ENCODE results near the gene VAMP1. TPM values are rescaled to one million over a fixed set of nuclear protein-coding genes. Genes with fewer than 3 reads are reported as not detected.

VAMP1 gene, protein sequence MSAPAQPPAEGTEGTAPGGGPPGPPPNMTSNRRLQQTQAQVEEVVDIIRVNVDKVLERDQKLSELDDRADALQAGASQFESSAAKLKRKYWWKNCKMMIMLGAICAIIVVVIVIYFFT
- total RNA-seq (ENCODE audit: low replicate concordance): 8.6 and 19.4 TPM in 2 replicates

DNA sequence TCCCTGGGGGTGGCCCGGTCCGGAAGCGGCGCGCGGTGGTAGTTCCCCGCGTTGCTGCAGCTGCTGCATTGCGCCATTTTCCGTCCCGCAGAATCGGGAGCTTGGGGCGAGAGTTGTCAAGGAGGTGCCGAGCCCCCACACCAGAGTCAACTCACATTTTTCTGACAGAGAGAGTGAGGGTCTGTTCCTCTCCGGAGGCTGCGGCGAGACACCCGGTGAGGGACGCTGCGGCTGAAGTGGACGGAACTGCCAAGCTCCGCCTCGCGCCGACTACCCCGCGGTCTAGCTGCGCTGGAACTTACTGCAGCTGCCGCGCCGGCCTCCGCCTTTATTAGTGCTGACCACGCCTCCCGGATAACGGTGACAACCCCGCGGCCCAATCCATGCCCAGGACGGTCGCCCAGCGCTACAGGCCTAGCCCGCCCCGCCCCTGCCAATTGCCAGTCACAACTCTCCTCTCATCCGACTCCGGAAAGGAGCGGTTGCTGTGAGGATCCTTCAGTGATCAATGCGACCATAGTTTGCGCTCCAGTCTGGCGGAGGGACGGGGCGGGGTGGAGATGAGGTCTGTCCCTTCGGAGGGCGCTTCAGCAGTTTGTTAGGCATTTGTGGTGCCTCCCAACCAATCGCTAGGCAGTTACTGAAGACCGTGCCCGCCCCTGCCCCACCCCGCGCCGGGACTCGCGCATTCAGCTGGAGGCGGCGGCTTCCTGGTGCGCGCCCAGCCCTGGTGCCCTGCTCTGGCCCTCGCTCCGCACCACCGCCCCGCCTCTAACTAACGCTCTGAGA is at the start of gene VAMP1:
VAMP1 (minus strand) TSS at position 303 of the 789 bp plus-strand sequence; CDS start at position 157, 146 bp downstream.

DNA sequence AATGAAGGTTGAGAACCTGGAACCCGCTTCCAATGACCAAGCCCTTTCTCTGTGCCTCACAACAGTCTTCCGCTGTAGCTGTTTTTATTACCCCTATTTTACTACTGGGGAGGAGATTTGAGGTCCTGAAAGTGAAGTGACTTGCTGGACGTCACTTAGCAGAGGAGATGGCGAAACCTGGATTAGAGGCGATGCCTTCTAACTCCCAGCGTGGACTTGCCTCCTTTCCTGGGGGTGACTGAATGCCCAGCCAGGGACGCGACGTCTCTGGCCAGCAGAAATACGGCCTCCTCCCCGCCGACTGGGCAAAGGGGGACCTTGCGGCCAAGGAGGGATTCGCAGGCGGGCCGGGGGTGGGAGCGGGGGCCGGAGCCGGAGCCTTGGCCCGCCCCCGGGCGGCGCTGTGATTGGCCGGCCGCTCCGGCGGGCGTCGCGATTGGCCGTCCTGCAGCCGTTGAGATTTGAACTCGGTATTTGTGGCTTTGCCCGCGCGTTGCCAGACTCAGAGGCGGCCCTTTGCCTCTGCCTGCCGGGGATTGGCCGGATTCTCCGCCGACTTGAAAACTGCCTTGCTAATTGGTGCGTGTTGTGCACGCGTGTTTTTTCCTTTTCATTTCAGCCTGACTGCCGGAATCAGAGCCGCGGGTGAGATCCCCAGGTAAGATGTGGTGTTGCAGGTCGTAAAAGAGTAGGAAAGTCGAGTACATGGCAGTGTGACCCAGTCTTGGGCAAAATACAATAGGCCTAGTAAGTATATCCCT is 23.2 kb upstream of the VAMP1 start, which contains the start of gene NCAPD2:
NCAPD2 (plus strand) TSS at position 606 of the 761 bp plus-strand sequence. CDS start 997 bp downstream, outside the sequence.

DNA sequence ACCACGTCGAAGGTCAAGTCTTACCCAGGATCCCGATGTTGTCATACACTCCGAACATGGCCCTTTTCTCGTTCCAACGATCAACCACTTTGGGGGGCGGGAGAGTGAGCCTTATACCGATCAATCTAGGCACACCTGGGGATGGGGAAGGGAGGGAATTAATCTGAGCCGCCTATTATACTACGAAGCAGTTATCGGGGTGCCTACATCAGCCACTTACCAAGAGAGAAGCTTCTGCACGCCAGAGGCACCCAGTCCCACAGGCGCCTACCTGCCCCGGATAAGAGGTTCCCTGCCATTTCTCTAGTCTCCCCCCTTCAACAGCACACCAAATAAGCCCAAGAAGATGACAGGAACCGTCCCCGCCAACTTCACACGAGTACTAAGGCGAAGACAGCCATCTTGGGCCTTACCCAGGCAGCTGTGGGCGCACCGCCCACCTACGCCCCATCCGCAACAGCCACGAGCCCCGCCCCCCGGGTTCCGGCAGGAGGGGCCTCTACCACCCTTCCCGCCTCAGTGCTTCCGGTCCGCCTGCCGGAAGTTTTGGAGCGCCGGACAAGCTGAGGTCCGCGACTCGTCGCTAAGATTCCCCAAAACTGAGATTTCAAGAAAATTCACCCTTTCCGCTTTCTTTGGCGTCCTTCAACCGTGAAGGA is 22.5 kb upstream of the VAMP1 start, which contains the start of gene MRPL51:
MRPL51 (minus strand) TSS at position 425 of the 659 bp plus-strand sequence; CDS start at position 299, 126 bp downstream.

DNA sequence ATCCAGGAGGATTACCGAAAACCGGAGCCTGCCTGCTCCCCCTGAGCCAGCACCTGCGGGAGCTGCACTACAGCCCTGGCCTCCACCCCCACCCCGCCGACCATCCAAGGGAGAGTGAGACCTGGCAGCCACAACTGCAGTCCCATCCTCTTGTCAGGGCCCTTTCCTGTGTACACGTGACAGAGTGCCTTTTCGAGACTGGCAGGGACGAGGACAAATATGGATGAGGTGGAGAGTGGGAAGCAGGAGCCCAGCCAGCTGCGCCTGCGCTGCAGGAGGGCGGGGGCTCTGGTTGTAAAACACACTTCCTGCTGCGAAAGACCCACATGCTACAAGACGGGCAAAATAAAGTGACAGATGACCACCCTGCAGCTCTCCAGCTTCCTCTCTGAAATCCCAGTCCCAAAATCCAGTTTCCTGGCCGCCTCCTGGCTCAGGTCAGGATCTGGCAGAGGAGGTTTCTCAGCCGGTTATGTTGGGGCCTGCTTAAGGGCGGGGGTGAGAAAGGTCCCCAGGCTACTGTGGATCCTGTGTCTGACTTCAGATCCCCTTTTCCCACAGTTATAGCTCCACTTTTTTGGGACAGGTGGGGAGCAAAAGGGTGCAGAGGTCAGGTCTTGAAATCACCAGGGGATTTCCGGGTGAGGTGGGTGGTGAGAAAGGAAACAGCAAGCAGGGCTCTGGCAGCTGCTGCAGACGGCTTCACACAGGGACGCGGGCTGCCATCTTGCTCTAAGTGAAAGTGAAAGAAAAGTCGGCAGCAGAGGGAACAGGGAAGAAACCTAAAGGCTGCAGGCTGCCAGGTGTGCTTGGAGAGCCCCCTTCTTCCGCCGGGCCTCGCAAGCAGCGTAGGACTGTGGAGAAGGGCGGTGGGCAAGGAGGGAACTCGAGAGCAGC is 18.9 kb downstream of the VAMP1 start, which contains the start of gene TAPBPL:
TAPBPL (plus strand) TSS at position 695 of the 897 bp plus-strand sequence. CDS start 207 bp downstream, outside the sequence.

DNA sequence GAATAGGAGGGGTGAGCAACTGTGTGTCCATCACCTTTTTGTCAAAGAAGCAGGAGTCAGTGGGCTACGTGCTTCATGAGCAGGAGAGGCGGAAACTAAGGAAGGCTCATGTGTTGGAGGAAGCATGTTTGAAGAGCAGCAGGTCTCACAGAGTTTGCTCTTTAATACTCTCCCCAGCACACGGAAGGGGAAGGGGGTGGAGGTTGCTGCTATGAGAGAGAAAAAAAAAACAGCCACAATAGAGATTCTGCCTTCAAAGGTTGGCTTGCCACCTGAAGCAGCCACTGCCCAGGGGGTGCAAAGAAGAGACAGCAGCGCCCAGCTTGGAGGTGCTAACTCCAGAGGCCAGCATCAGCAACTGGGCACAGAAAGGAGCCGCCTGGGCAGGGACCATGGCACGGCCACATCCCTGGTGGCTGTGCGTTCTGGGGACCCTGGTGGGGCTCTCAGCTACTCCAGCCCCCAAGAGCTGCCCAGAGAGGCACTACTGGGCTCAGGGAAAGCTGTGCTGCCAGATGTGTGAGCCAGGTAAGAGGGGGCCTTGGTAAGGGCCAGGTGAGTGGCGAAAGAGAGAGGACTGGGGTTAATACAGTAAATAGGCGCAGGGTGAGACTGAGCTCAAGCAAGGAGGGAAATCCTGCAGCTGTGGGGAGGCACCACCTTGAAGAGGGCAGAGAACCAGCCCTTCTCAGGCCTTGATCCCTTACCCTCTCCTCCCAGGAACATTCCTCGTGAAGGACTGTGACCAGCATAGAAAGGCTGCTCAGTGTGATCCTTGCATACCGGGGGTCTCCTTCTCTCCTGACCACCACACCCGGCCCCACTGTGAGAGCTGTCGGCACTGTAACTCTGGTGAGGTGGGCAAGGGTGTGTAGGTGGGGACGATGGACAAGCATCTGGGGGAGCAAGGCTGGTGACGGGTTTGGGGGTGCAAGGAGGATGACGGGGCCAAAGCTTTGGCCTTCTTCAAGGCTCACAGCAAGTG is 25.5 kb downstream of the VAMP1 start, which contains the start of gene CD27:
CD27 (plus strand) TSS at position 252 of the 985 bp plus-strand sequence; CDS start at position 393, 141 bp downstream.

Other genes starting within 250 kb of the VAMP1 start
- under 0.01 and 0.08 TPM in 2 replicates for gene PLEKHG6, start 160.0 kb downstream of the VAMP1 start, total RNA-seq (ENCODE audit: low replicate concordance)
- gene TNFRSF1A, start 128.6 kb downstream of the VAMP1 start, total RNA-seq (ENCODE audit: low replicate concordance): 54.4 and 102 TPM in 2 replicates
- gene SCNN1A, start 95.1 kb downstream of the VAMP1 start, total RNA-seq (ENCODE audit: low replicate concordance): 0.12 and 0.15 TPM in 2 replicates
- 25.7 and 27.2 TPM in 2 replicates for gene LTBR, start 86.5 kb downstream of the VAMP1 start, total RNA-seq (ENCODE audit: low replicate concordance)
- not detected in 2 replicates for gene CD27, start 25.7 kb downstream of the VAMP1 start, total RNA-seq (ENCODE audit: low replicate concordance)
- gene TAPBPL, start 18.6 kb downstream of the VAMP1 start, total RNA-seq (ENCODE audit: low replicate concordance): 5.1 and 15.4 TPM in 2 replicates
- gene MRPL51, start 22.6 kb upstream of the VAMP1 start, total RNA-seq (ENCODE audit: low replicate concordance): 92.0 and 176 TPM in 2 replicates
- gene NCAPD2, start 23.4 kb upstream of the VAMP1 start, total RNA-seq (ENCODE audit: low replicate concordance): 15.0 and 30.4 TPM in 2 replicates
- gene GAPDH, start 63.8 kb upstream of the VAMP1 start, total RNA-seq (ENCODE audit: low replicate concordance): 7,358 and 9,019 TPM in 2 replicates
- gene IFFO1, start 85.4 kb upstream of the VAMP1 start, total RNA-seq (ENCODE audit: low replicate concordance): 8.8 and 36.9 TPM in 2 replicates
- gene NOP2, start 97.6 kb upstream of the VAMP1 start, total RNA-seq (ENCODE audit: low replicate concordance): 11.5 and 20.7 TPM in 2 replicates
- 187 and 210 TPM in 2 replicates for gene CHD4, start 136.7 kb upstream of the VAMP1 start, total RNA-seq (ENCODE audit: low replicate concordance)
- gene LPAR5, start 165.3 kb upstream of the VAMP1 start, total RNA-seq (ENCODE audit: low replicate concordance): under 0.01 TPM in 1 of 2 replicates, not detected in the other
- 0.23 TPM in 1 of 2 replicates, not detected in the other for gene ACRBP, start 176.8 kb upstream of the VAMP1 start, total RNA-seq (ENCODE audit: low replicate concordance)
- gene ING4, start 192.4 kb upstream of the VAMP1 start, total RNA-seq (ENCODE audit: low replicate concordance): 22.7 and 27.0 TPM in 2 replicates
- gene ZNF384, start 218.7 kb upstream of the VAMP1 start, total RNA-seq (ENCODE audit: low replicate concordance): 8.3 TPM in 2 replicates
- under 0.01 and 0.38 TPM in 2 replicates for gene PIANP, start 230.1 kb upstream of the VAMP1 start, total RNA-seq (ENCODE audit: low replicate concordance)

All from smooth muscle cell of the coronary artery (primary cell).